Measurements from ENCODE around the gene BACE1. TPM values are rescaled to one million over a fixed set of nuclear protein-coding genes. Genes with fewer than 3 reads are reported as not detected.
"Not testable (repeated sequence)": the region's sequence is repeated elsewhere in the genome, so short reads cannot be mapped to it uniquely, and the experiment has no call there.

BACE1 gene
- total RNA-seq (2014; rRNA removed; shearing (Covaris generic)): 7.4 and 12.4 TPM in 2 replicates

DNA sequence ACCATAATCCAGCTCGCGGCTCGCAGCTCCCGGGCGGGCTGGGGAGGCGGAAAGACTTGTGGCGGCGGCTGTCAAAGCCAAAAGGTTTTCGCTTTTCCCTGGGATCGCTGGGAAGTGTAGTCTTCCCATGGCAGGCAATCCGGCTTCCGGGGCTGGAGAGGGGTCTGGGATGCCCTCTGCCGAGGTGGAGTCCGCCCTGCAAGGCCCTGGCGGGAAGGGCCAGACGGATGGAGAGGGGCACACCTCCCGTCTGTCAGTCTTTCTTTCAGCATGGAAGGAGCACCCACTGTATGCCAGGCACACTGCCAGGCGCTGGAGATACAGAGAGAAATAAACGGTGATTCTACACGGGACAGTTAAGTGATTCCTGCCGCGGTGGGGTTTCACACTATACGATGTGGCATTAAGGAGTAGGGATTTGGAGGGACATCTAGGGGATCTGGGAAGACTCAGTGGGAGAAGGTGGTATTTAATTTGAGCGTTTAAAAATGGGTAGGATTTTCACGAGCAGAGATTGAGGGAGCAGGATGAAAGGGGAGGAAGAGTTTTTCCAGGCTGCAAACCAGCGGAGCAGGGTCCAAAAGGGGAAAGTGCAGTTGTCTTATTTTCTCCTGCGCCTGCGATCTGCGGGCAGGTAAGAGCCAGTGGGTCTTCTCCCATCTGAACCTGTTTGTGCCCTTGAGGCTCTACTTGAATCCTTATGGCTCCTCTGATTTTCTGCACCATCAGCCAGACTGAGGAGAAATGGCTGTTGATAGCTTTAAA, at the start of gene BACE1:
BACE1 (minus strand) TSS at position 60 of the 765 bp plus-strand sequence. CDS start 461 bp downstream, outside the sequence.
- DNase-seq: peak; percentile 96
- Histone ChIP-seq H3K27me3 (ENCODE audit: control insufficient read depth, insufficient read depth, low read length) (peaks cover 4% of the 10 kb centered on the region; the same call in 1 of the 2 replicates), H3K4me3 (ENCODE audit: insufficient read depth, low read depth, low read length) (peak within 1 kb of the TSS; percentile 59), H3K36me3 (replicated peaks; ENCODE audit: control insufficient read depth, insufficient read depth, low read length) (no peaks in the 10 kb centered on the region)

DNA sequence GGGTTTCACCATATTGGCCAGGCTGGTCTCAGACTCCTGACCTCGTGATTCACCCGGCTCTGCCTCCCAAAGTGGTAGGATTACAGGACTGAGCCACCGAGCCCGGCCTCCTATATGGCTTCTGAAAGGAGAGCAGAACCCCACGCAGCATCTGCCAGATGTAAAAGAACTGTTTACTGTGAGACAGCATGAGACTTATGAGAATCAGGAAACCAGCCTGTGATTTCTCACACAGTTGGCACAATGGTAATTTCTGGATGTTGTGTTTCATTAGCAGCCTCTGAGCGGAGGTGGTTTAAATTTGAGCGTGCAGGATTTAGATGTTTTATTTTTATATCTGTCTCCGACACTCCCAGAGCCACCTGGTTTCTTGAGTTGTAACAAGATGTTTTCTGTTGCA, 45.4 kb upstream of the BACE1 start:
- H3K4me3 ChIP-seq (ENCODE audit: insufficient read depth, low read depth, low read length): no peak overlapping the region
- H3K27me3 ChIP-seq (ENCODE audit: control insufficient read depth, insufficient read depth, low read length): no peaks in the 10 kb centered on the region
- DNase-seq: no peak
- H3K36me3 ChIP-seq (replicated peaks; ENCODE audit: control insufficient read depth, insufficient read depth, low read length): peaks cover 4% of the 10 kb centered on the region

DNA sequence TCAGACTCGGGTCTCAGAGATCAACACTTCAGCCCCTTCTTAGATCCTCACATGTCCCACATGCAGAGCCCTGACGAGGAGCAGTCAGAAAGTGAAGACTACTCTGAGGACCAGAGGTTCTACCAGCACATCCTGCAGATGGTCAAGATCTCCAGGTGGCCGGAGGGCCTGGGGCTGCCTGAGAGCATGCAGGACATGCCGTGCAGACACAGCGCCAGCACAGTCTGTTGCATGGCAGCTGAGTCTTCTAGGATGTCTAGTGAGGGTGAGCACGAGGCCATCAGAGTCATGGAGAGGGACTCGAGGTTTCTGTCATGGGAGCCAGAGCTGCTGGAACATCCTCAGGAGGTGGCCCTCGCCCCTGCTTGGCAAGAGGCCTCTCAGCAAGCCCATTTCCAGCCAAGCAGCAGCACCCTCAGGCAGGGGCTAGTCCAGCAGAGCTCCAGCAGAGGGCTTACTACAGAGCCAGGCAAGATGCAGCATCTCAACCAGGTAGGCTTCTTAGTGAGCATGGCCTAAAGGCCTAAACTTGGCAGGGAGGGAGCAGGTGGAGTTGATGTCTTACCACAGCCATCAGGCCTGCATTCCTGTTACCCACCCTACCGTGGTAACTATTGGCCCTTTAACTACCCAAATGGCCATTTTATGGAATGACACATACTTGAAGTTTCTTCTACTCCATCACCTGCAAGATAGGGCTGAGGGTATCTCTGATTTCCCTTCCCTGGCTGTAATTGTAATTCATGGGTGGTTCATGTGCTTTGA, 40.3 kb upstream of the BACE1 start:
- DNase-seq: no peak
- H3K36me3 ChIP-seq (replicated peaks; ENCODE audit: control insufficient read depth, insufficient read depth, low read length): peaks cover 5% of the 10 kb centered on the region
- no peak overlapping the region for H3K4me3 ChIP-seq (ENCODE audit: insufficient read depth, low read depth, low read length)
- no peaks in the 10 kb centered on the region for H3K27me3 ChIP-seq (ENCODE audit: control insufficient read depth, insufficient read depth, low read length)

DNA sequence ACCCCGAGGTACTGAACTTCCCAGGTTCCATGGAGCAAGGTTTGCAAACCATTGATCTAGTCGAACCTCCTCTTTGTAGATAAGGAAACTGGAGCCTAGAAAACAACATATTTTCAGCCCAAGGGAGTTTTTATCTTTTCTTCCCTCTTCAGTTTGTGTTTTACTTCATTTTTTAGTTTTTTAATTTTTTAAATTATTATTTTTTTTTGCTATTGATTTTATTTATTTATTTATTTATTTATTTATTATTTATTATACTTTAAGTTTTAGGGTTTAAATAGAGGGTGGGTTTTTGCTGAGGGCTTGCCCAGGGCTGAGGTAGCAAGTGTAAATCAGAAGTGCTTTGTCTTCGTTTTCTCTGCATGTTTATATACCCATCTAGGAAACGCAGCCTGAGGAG, 38.5 kb upstream of the BACE1 start:
- no peaks in the 10 kb centered on the region for H3K27me3 ChIP-seq (ENCODE audit: control insufficient read depth, insufficient read depth, low read length)
- H3K36me3 ChIP-seq (replicated peaks; ENCODE audit: control insufficient read depth, insufficient read depth, low read length): peaks cover 5% of the 10 kb centered on the region
- DNase-seq: no peak
- no peak overlapping the region for H3K4me3 ChIP-seq (ENCODE audit: insufficient read depth, low read depth, low read length)

DNA sequence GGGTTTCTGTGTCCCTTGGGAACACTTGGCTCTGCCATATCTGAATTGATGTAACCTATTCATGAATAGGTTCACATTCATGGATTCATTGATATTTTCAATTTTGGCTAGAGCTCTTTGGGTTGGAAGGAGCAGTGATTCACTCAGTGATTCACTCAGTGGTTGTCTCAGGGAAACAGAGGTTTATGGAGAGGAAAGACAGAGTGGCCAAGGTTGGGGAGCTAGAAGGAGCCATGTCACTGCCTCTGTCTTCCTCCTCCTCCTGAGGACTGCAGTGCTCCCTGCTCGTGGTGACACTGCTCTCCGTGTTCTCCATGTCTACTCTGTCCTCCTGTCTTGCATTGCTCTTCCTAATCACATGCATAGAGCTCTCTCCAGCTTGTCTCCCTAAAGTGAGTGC, 29.0 kb upstream of the BACE1 start:
- no peak for DNase-seq
- no peaks in the 10 kb centered on the region for H3K27me3 ChIP-seq (ENCODE audit: control insufficient read depth, insufficient read depth, low read length)
- no peak overlapping the region for H3K4me3 ChIP-seq (ENCODE audit: insufficient read depth, low read depth, low read length)
- H3K36me3 ChIP-seq (replicated peaks; ENCODE audit: control insufficient read depth, insufficient read depth, low read length): peaks cover 4% of the 10 kb centered on the region

DNA sequence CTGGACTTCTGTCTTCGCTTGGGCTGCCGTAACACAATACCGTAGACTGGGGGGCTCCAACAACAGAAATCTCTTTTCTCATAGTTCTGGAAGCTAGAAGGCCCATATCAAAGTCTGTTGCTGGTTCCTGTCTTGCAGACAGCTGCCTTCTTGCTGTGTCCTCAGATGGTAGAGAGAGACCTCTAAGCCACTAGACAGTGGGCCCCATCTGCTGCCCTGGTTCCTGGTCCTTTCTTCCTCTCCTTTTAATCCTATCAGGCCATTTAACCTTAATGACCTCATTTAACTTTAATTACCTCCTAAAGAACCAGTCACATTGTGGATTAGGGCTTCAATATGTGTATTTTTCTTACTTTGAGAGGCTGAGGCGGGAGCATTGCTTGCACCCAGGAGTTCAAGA, 21.0 kb upstream of the BACE1 start:
- no peaks in the 10 kb centered on the region for H3K27me3 ChIP-seq (ENCODE audit: control insufficient read depth, insufficient read depth, low read length)
- H3K4me3 ChIP-seq (ENCODE audit: insufficient read depth, low read depth, low read length): no peak overlapping the region
- DNase-seq: no peak
- H3K36me3 ChIP-seq (replicated peaks; ENCODE audit: control insufficient read depth, insufficient read depth, low read length): no peaks in the 10 kb centered on the region; the same call in 1 of the 2 replicates

DNA sequence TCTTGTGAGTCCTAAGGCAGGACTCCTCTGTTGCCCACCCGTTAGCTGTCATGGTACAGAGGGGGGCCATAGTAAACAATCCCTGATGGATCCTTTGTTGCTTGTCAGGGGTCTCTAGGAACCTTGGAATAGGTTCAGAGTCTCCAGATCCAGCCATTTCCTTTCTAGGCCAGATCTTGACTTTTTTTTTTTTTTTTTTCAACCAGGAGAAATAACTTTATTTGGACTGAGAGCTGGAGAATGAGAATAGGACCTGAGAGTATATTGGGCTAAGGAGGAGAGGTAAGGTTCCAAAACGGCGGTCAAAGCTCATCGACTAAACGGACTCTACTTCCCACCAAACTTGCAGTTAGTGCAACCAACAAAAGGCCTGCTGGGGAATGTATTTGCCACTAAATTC, 19.3 kb upstream of the BACE1 start:
- Histone ChIP-seq H3K4me3 (ENCODE audit: insufficient read depth, low read depth, low read length) (no peak overlapping the region), H3K27me3 (ENCODE audit: control insufficient read depth, insufficient read depth, low read length) (no peaks in the 10 kb centered on the region), H3K36me3 (replicated peaks; ENCODE audit: control insufficient read depth, insufficient read depth, low read length) (no peaks in the 10 kb centered on the region; the same call in 1 of the 2 replicates)
- no peak for DNase-seq

DNA sequence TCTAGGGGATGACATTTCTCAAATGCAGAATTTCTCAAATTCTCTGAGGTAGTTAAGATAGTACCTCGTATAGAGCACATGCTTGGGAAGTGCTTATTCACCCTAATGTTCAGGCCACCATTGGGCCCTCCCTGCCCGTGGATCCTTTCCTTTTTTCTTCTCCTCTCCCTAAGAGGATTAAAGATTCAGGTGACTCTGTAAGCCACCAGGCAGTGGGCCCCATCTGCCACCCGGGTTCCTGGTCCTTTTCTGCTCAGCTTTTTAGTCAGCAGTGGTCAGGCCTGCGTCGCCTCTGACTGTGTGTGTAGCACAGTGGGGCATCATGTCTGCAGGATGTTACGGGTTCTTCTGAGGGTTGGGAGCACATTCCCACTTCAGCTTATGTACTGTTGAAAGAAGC, 18.8 kb upstream of the BACE1 start:
- no peaks in the 10 kb centered on the region for H3K27me3 ChIP-seq (ENCODE audit: control insufficient read depth, insufficient read depth, low read length)
- no peak overlapping the region for H3K4me3 ChIP-seq (ENCODE audit: insufficient read depth, low read depth, low read length)
- no peaks in the 10 kb centered on the region; the same call in 1 of the 2 replicates for H3K36me3 ChIP-seq (replicated peaks; ENCODE audit: control insufficient read depth, insufficient read depth, low read length)
- DNase-seq: no peak

DNA sequence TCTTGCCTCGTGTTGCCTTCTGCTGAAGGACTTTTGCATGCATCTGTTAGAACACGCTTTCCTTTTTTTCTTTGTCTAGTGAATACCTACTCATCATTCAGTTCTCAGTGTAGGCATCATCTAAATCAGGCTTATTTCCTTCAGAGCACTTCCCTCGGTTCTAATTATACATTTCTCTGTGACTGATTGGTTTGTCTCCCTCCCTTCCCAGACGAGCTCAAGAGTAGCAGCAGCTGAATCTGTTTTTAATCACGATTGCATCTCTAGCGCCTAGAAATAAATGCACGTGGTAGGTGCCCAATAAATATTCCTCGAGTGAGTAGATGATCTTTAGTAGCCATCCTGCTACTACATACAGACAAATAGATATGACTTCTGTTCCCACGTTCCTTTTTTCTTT, 17.9 kb upstream of the BACE1 start:
- Histone ChIP-seq H3K27me3 (ENCODE audit: control insufficient read depth, insufficient read depth, low read length) (no peaks in the 10 kb centered on the region), H3K36me3 (replicated peaks; ENCODE audit: control insufficient read depth, insufficient read depth, low read length) (no peaks in the 10 kb centered on the region), H3K4me3 (ENCODE audit: insufficient read depth, low read depth, low read length) (no peak overlapping the region)
- no peak for DNase-seq

DNA sequence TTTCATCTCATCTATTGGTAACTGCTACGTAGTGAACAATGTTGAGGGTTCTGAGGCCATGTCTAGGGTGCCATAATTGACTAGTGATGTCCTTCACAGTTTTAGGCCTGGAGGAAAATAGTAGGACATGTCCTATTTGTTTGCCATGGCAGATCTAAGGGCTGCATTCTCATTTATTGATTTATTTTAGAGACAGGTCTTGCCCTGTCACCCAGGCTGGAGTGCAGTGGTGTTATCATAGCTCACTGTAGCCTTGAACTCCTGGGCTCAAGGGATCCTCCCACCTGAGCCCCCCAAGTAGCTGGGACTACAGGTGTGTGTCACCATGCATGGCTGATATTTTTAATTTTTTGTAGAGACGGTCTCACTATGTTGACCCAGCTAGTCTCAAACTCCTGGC, 16.8 kb upstream of the BACE1 start:
- DNase-seq: no peak
- Histone ChIP-seq H3K4me3 (ENCODE audit: insufficient read depth, low read depth, low read length) (no peak overlapping the region), H3K36me3 (replicated peaks; ENCODE audit: control insufficient read depth, insufficient read depth, low read length) (no peaks in the 10 kb centered on the region), H3K27me3 (ENCODE audit: control insufficient read depth, insufficient read depth, low read length) (no peaks in the 10 kb centered on the region)

DNA sequence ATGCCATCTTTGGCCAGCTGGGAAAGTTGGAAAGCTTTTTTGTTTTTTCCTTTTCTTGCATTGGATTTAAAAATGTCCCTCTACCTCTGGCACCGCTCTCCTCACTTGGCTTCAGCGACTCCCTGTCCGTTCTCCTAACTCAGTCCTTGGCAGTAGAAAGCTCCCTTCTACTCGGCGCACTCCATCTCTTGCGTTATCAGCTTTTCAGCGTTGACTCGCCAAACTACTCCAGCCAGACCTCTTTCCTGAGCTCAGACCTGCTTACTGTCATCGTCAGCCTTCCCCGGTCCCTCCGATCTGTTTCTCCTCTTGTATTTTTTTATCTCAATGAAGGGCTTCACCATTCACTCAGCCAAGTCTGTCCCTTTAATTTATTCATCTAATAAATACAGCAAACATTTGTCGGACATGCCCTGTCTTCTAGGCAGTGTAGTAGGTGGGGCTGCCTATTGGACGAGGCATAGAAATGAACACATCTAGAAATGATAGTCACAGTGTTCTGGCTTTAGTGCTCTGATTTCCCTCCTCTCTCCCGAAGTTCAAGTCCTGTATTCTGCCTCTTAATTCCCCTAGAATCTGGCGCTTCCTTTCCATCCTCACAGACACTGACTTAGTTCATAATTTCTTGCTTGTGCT, 12.4 kb upstream of the BACE1 start:
- Histone ChIP-seq H3K27me3 (ENCODE audit: control insufficient read depth, insufficient read depth, low read length) (no peaks in the 10 kb centered on the region), H3K36me3 (replicated peaks; ENCODE audit: control insufficient read depth, insufficient read depth, low read length) (no peaks in the 10 kb centered on the region), H3K4me3 (ENCODE audit: insufficient read depth, low read depth, low read length) (peak overlapping the region; percentile 72)
- no peak for DNase-seq

DNA sequence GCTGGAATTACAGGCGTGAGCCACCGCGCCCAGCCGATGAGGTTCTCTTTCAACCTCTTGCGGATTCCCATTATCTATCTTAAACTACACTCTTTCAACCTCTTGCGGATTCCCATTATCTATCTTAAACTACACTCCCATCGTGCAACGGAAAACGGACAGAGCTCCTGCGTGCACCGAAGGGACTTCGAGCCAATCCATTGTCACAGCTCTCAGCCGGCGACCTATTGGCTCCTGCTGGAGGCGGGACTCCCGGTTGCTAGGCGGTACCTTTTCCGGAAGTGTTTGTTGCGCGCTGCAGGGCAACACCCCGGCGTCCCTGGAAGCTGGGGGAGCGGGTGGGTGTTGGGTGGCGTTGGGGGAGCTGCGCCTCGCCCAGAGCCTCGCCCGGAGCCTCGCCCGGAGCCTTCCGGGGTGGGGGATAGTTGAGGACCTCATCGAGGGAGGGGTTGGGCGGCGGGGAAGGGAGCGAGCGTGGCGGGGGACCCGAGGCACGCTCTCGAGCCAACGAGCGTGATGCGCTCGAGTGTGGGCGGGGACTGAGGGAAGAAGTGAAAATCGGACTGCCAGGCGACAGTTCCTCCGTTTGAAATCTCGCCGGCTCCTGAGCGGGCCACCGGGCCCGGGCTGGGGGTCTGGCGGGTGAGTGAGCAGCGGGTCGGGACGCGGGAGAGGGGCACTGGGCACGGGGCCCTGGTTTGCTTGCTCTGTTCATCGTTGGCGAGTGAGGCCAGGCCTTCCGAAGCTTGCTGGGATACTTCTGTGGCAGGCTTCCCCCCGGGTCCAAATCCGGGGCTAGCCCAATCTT, 11.7 kb upstream of the BACE1 start, which contains the start of gene CEP164:
CEP164 (plus strand) TSS at position 288 of the 808 bp plus-strand sequence. CDS start 10,733 bp downstream, outside the sequence.
- DNase-seq: peak; percentile 95
- H3K27me3 ChIP-seq (ENCODE audit: control insufficient read depth, insufficient read depth, low read length): no peaks in the 10 kb centered on the region
- peak within 1 kb of the TSS; percentile 72 for H3K4me3 ChIP-seq (ENCODE audit: insufficient read depth, low read depth, low read length)
- H3K36me3 ChIP-seq (replicated peaks; ENCODE audit: control insufficient read depth, insufficient read depth, low read length): no peaks in the 10 kb centered on the region

DNA sequence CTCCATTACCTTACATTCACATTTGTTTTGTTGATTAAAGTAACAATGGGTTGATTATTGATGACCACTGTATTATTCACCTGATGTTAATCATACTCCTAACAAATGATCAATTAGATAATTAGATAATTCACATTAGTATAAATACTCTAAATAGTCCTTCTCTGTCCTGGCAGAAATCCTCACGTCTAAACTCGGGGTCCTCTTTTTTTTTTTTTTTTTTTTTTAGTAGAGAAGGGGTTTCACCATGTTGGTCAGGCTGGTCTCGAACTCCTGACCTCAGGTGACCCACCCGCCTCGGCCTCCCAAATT, 11.2 kb upstream of the BACE1 start:
- DNase-seq; H3K27me3 ChIP-seq (ENCODE audit: control insufficient read depth, insufficient read depth, low read length): not testable (repeated sequence)

DNA sequence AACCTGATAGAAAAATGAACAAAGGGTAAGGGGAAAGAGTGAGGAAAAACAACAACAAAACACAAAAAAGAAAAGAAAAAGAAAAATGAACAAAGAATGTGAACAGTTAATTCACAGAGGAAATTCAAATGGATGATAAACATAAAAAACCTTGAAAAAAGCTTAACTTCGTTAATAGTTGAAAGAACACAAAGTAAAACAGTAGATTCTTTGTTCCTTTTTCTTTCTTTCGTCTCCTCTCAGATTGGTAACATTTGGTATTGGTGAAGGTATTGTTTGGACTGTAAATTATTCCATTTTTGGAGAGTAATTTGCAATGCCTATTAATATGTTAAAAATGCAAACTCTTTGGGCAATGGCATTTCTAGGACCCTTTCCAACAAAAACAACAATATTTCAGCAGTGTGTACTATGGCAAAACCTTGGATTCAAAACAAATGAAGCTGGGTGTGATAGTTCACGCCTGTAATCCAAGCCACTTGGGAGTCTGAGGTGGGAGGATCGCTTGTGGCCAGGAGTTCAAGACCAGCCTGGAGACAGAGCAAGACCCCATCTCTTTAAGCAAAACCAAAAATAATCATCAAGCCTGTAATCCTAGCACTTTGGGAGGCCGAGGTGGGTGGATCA, 3.3 kb upstream of the BACE1 start:
- Histone ChIP-seq H3K27me3 (ENCODE audit: control insufficient read depth, insufficient read depth, low read length) (peaks cover 4% of the 10 kb centered on the region; the same call in 1 of the 2 replicates), H3K4me3 (ENCODE audit: insufficient read depth, low read depth, low read length) (no peak overlapping the region), H3K36me3 (replicated peaks; ENCODE audit: control insufficient read depth, insufficient read depth, low read length) (no peaks in the 10 kb centered on the region)
- no peak for DNase-seq

More for the DNA sequence above, 11.2 kb upstream of the BACE1 start:
- H3K4me3 ChIP-seq (ENCODE audit: insufficient read depth, low read depth, low read length): peak overlapping the region; percentile 72
- H3K36me3 ChIP-seq (replicated peaks; ENCODE audit: control insufficient read depth, insufficient read depth, low read length): not testable (repeated sequence)
